SK-N-SH (cell line): ENCODE measurements around the gene ADIPOR2. TPM values are rescaled to one million over a fixed set of nuclear protein-coding genes. Genes with fewer than 3 reads are reported as not detected.

Source experiments
- CTCF ChIA-PET: fragments of 300-600, 350-600 bp; formaldehyde crosslinking; extraction: SDS; loops from one replicate; lab custom pipeline; 2021; lab: Yijun Ruan, JAX
- POLR2A ChIA-PET: fragments of 350-600 bp; sonication (Branson Sonifier 250); formaldehyde crosslinking; extraction: SDS; loops from one replicate; lab custom pipeline; 2020; ENCODE audit warnings: antibody characterized with exemption, inconsistent platforms; lab: Yijun Ruan, JAX
- DNase-seq: peaks from one replicate; pipeline ENCODE4 v3.0.0; 2012
- H2AFZ ChIP-seq: fragments of 200-600 bp; sonication (generic); 2 replicates; pipeline ENCODE4 v1.8.1; 2016; ENCODE audit warnings: antibody characterized with exemption, mild to moderate bottlenecking, low read depth
- H3F3A ChIP-seq: fragments of 200-600 bp; sonication (generic); replicated peaks from 2 replicates; pipeline ENCODE3; 2016; ENCODE audit warnings: antibody characterized with exemption, mild to moderate bottlenecking; ENCODE audit not compliant: insufficient read depth
- H3K27ac ChIP-seq, 2 experiments: fragments of 200-500 bp in 1 of 2; fragments of 200-600 bp in 1 of 2; sonication (Bioruptor generic) in 1 of 2; sonication (generic), shearing (Covaris generic) in 1 of 2; 2 replicates each; pipeline versions ENCODE4 v1.5.1 to v1.6.1; 2014 to 2016; ENCODE audit warnings: low read depth in 2 of 2, inconsistent platforms in 1 of 2, low read length in 1 of 2, mild to moderate bottlenecking in 1 of 2, mixed read lengths in 1 of 2
- H3K27me3 ChIP-seq: fragments of 200-600 bp; sonication (generic), shearing (Covaris generic); 2 replicates; pipeline ENCODE4 v1.6.1; 2016; ENCODE audit warnings: mixed run types; ENCODE audit not compliant: insufficient read depth
- H3K36me3 ChIP-seq, 2 experiments: fragments of 200-500 bp in 1 of 2; fragments of 200-600 bp in 1 of 2; sonication (Bioruptor generic) in 1 of 2; sonication (generic) in 1 of 2; replicated peaks in 1 of 2; 2 replicates each; pipeline versions ENCODE3 to v1.5.1; 2014 to 2016; ENCODE audit warnings: low read length in 1 of 2, mild to moderate bottlenecking in 1 of 2; ENCODE audit not compliant: insufficient read depth in 2 of 2, control insufficient read depth in 1 of 2
- H3K4me1 ChIP-seq, 2 experiments: fragments of 200-500 bp in 1 of 2; fragments of 200-600 bp in 1 of 2; sonication (Bioruptor generic) in 1 of 2; sonication (generic), shearing (Covaris generic) in 1 of 2; 2 replicates each; pipeline versions ENCODE4 v1.5.1 to v1.6.1; 2014 to 2016; ENCODE audit warnings: low read depth in 1 of 2, low read length in 1 of 2, mixed run types in 1 of 2; ENCODE audit not compliant: insufficient read depth in 2 of 2, control insufficient read depth in 1 of 2
- H3K4me2 ChIP-seq: fragments of 200-600 bp; sonication (generic), shearing (Covaris generic); 2 replicates; pipeline ENCODE4 v1.6.1; 2017; ENCODE audit warnings: mixed run types
- H3K4me3 ChIP-seq, 2 experiments: fragments of 200-500 bp in 1 of 2; fragments of 200-600 bp in 1 of 2; sonication (Bioruptor generic) in 1 of 2; sonication (generic), shearing (Covaris generic) in 1 of 2; 2 replicates each; pipeline versions ENCODE4 v1.5.1 to v1.8.1; 2014 to 2016; ENCODE audit warnings: low read depth in 2 of 2, inconsistent platforms in 1 of 2, low read length in 1 of 2, mild to moderate bottlenecking in 1 of 2, mixed read lengths in 1 of 2, moderate library complexity in 1 of 2
- H3K79me2 ChIP-seq: fragments of 200-600 bp; sonication (generic); 2 replicates; pipeline ENCODE4 v1.8.1; 2017; ENCODE audit warnings: mild to moderate bottlenecking; ENCODE audit not compliant: insufficient read depth
- H3K9ac ChIP-seq: fragments of 200-600 bp; sonication (generic); 2 replicates; pipeline ENCODE4 v1.6.1; 2017; ENCODE audit warnings: mixed run types
- H3K9me2 ChIP-seq: fragments of 200-600 bp; sonication (generic); 2 replicates; pipeline ENCODE4 v1.6.1; 2017; ENCODE audit warnings: mixed run types
- H3K9me3 ChIP-seq: fragments of 200-600 bp; sonication (generic); 2 replicates; pipeline ENCODE4 v1.6.1; 2017; ENCODE audit warnings: mixed run types, mild to moderate bottlenecking, moderate library complexity
- H4K20me1 ChIP-seq: fragments of 200-600 bp; sonication (generic); 2 replicates; pipeline ENCODE4 v1.6.1; 2017; ENCODE audit warnings: mild to moderate bottlenecking, mixed run types; ENCODE audit not compliant: insufficient read depth
- CHD2 ChIP-seq: fragments of 150-350 bp; IDR thresholded peaks from 2 replicates; pipeline ENCODE4 v1.6.1; 2018; ENCODE audit warnings: low read length; ENCODE audit not compliant: partially characterized antibody
- EP300 ChIP-seq, 2 experiments: IDR thresholded peaks; 2 replicates each; pipeline versions ENCODE4 v1.4.0 to v1.6.1; 2012; ENCODE audit warnings: borderline replicate concordance in 1 of 2, low read depth in 1 of 2, low read length in 1 of 2
- FOSL2 ChIP-seq: IDR thresholded peaks from 2 replicates; pipeline ENCODE4 v1.4.0; 2012; ENCODE audit warnings: low read depth, mild to moderate bottlenecking, moderate library complexity, borderline replicate concordance
- GATA2 ChIP-seq: sonication (generic); formaldehyde crosslinking; IDR thresholded peaks from 2 replicates; pipeline ENCODE4 v1.5.0; 2020; ENCODE audit warnings: mild to moderate bottlenecking, missing genetic modification reagents
- JUND ChIP-seq: IDR thresholded peaks from 2 replicates; pipeline ENCODE4 v1.4.0; 2012
- NRF1 ChIP-seq: IDR thresholded peaks from 2 replicates; pipeline ENCODE4 v1.6.1; 2012; ENCODE audit warnings: low read depth, mild to moderate bottlenecking, low read length
- RAD21 ChIP-seq: IDR thresholded peaks from 2 replicates; pipeline ENCODE4 v1.6.1; 2012; ENCODE audit warnings: mild to moderate bottlenecking, low read length
- RCOR1 ChIP-seq: fragments of 150-350 bp; IDR thresholded peaks from 2 replicates; pipeline ENCODE4 v1.6.1; 2017; ENCODE audit warnings: antibody characterized with exemption, low read length
- SIN3A ChIP-seq: IDR thresholded peaks from 2 replicates; pipeline ENCODE4 v1.6.1; 2012; ENCODE audit warnings: low read depth, mild to moderate bottlenecking, low read length, moderate library complexity, borderline replicate concordance
- SMC3 ChIP-seq: IDR thresholded peaks from 2 replicates; pipeline ENCODE4 v1.6.1; 2012; ENCODE audit warnings: low read depth, low read length, improper control_type of control experiment
- TAF1 ChIP-seq: IDR thresholded peaks from 2 replicates; pipeline ENCODE4 v1.6.1; 2012; ENCODE audit warnings: low read depth, mild to moderate bottlenecking, low read length, moderate library complexity, borderline replicate concordance
- YY1 ChIP-seq: IDR thresholded peaks from 2 replicates; pipeline ENCODE4 v1.4.0; 2012; ENCODE audit warnings: low read depth, mild to moderate bottlenecking
- WGBS: methylation state at CpG from one replicate; pipeline ENCODE4 v1.1.6; 2017; ENCODE audit warnings: low lambda C conversion rate; 5-methylcytosine and 5-hydroxymethylcytosine counted together
- polyA plus RNA-seq, 3 experiments: library from polyadenylated mRNA; depleted of rRNA; stranded (reverse); fragments of >200 nt; gene quantifications; 2 replicates each; pipeline ENCODE4 v1.2.3, GENCODE V29; 2012
- TF ChIP-seq, protein P1 (sequence below): IDR thresholded peaks from 2 replicates; pipeline ENCODE4; 2012
- TF ChIP-seq, protein P2 (sequence below): fragments of 200-600 bp; sonication (generic); IDR thresholded peaks from 2 replicates; pipeline ENCODE4 v1.6.1; 2017; ENCODE audit warnings: antibody characterized with exemption, mild to moderate bottlenecking, moderate library complexity
- TF ChIP-seq, protein P3 (sequence below): IDR thresholded peaks from 2 replicates; pipeline ENCODE4 v1.6.1; 2012; ENCODE audit warnings: mild to moderate bottlenecking, low read depth, low read length, moderate library complexity

Gene ADIPOR2
- polyA plus RNA-seq, 1 of the 3 experiments (the other 2 are of a cell fraction), result 17.1 TPM

DNA sequence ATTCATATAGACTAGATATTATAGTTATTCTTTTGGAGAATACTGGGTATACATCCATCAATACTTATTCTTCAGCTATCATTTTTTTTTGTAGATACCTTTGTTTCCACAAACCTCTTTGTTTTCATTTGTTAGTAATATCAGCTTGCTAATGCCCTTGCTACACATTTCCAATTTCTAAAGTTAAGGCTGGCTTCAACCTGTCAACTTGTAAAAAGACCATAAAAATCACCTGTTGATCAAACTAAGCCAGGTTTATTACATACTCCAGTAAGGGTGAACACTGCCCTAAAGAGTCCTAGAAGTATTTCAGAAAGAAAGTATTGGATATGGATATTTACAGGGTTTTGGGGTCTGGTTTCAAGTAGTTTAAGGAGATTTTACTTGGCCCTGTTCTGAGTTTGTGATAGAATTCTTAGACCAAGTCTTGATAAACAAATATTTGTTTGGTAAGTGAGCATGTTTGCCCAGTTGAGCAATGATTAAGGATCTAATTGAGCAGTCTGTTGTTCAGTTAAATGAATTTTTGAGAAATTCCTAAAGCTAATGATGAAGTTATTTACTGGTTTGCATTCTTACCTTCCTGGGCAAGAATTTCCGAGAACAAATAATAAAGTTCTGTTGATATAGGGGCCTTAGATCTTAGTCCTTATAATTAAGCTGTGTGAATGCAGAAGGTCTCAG, 76.7 kb downstream of the ADIPOR2 start:
- H3K9me2 ChIP-seq, result no peaks in the 10 kb centered on the region
- CTCF ChIA-PET, result interaction anchor here (1.0 to 3.8 kb wide), 5 partner anchors 9 to 172 kb away, joined by 3 to 17 read pairs (median 5); no protein-coding TSS in a partner anchor
- TF ChIP-seq GATA2 (CRISPR knock-in tag) (no peak), RCOR1 (no peak), CHD2 (no peak), NRF1 (no peak), SIN3A (no peak), SMC3 (no peak)
- TF ChIP-seq, protein P1, sequence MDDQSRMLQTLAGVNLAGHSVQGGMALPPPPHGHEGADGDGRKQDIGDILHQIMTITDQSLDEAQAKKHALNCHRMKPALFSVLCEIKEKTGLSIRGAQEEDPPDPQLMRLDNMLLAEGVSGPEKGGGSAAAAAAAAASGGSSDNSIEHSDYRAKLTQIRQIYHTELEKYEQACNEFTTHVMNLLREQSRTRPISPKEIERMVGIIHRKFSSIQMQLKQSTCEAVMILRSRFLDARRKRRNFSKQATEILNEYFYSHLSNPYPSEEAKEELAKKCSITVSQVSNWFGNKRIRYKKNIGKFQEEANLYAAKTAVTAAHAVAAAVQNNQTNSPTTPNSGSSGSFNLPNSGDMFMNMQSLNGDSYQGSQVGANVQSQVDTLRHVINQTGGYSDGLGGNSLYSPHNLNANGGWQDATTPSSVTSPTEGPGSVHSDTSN, result no peak

GRCh38 chr12:1768615-1769014, 77.7 kb downstream of the ADIPOR2 start:
- peaks cover 0 to 1% of the 10 kb centered on the region in 2 experiments; a peak in 2 of 4 replicates for H3K4me1 ChIP-seq
- no peak overlapping the region for H3K4me2 ChIP-seq
- no peaks in the 10 kb centered on the region for H3K27me3 ChIP-seq
- H3K4me3 ChIP-seq, result no peak overlapping the region
- no peaks in the 10 kb centered on the region for H3F3A ChIP-seq
- TF ChIP-seq YY1, result no peak
- TF ChIP-seq RAD21, result no peak
- TF ChIP-seq, protein P2, sequence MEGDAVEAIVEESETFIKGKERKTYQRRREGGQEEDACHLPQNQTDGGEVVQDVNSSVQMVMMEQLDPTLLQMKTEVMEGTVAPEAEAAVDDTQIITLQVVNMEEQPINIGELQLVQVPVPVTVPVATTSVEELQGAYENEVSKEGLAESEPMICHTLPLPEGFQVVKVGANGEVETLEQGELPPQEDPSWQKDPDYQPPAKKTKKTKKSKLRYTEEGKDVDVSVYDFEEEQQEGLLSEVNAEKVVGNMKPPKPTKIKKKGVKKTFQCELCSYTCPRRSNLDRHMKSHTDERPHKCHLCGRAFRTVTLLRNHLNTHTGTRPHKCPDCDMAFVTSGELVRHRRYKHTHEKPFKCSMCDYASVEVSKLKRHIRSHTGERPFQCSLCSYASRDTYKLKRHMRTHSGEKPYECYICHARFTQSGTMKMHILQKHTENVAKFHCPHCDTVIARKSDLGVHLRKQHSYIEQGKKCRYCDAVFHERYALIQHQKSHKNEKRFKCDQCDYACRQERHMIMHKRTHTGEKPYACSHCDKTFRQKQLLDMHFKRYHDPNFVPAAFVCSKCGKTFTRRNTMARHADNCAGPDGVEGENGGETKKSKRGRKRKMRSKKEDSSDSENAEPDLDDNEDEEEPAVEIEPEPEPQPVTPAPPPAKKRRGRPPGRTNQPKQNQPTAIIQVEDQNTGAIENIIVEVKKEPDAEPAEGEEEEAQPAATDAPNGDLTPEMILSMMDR, result no peak
- TF ChIP-seq TAF1, result no peak
- TF ChIP-seq, protein P3, sequence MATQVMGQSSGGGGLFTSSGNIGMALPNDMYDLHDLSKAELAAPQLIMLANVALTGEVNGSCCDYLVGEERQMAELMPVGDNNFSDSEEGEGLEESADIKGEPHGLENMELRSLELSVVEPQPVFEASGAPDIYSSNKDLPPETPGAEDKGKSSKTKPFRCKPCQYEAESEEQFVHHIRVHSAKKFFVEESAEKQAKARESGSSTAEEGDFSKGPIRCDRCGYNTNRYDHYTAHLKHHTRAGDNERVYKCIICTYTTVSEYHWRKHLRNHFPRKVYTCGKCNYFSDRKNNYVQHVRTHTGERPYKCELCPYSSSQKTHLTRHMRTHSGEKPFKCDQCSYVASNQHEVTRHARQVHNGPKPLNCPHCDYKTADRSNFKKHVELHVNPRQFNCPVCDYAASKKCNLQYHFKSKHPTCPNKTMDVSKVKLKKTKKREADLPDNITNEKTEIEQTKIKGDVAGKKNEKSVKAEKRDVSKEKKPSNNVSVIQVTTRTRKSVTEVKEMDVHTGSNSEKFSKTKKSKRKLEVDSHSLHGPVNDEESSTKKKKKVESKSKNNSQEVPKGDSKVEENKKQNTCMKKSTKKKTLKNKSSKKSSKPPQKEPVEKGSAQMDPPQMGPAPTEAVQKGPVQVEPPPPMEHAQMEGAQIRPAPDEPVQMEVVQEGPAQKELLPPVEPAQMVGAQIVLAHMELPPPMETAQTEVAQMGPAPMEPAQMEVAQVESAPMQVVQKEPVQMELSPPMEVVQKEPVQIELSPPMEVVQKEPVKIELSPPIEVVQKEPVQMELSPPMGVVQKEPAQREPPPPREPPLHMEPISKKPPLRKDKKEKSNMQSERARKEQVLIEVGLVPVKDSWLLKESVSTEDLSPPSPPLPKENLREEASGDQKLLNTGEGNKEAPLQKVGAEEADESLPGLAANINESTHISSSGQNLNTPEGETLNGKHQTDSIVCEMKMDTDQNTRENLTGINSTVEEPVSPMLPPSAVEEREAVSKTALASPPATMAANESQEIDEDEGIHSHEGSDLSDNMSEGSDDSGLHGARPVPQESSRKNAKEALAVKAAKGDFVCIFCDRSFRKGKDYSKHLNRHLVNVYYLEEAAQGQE, result no peak
- TF ChIP-seq SMC3, result no peak
- TF ChIP-seq JUND, result no peak
- no peak for TF ChIP-seq FOSL2
- TF ChIP-seq EP300 (IDR thresholded peaks at IDR 0.05; ENCODE audit: borderline replicate concordance in 1 of 2, low read depth in 1 of 2, low read length in 1 of 2), result no peak
- TF ChIP-seq, all 33 proteins: peak for 0
- WGBS, result 95% methylated on average over 1 of the region's 1 CpG
- ChIA-PET POLR2A (no interaction called here), CTCF (interaction anchor here (1.4 to 1.5 kb wide), 2 partner anchors 8 to 22 kb away, joined by 4 to 5 read pairs; no protein-coding TSS in a partner anchor)
- peaks cover 9 to 12% of the 10 kb centered on the region in 2 experiments for H3K36me3 ChIP-seq
- H2AFZ ChIP-seq, result no peak overlapping the region
- no peak overlapping the region; a peak in 1 of 4 replicates for H3K27ac ChIP-seq
- peaks cover 41% of the 10 kb centered on the region; the same call in 1 of the 2 replicates for H3K79me2 ChIP-seq
- no peaks in the 10 kb centered on the region for H3K9me3 ChIP-seq
- no peak overlapping the region for H3K9ac ChIP-seq
- no peaks in the 10 kb centered on the region for H3K9me2 ChIP-seq
- no peak for DNase-seq
- no peaks in the 10 kb centered on the region for H4K20me1 ChIP-seq

More for the DNA sequence above, 76.7 kb downstream of the ADIPOR2 start:
- WGBS, result 92% methylated on average over 1 of the region's 1 CpG
- Histone ChIP-seq H3K79me2 (peaks cover 34% of the 10 kb centered on the region; the same call in 1 of the 2 replicates), H4K20me1 (no peaks in the 10 kb centered on the region), H3K4me1 (no peaks in the 10 kb centered on the region; a peak in 1 of 4 replicates), H3K4me3 (no peak overlapping the region), H3K4me2 (no peak overlapping the region), H2AFZ (no peak overlapping the region), H3K27me3 (no peaks in the 10 kb centered on the region), H3K9me3 (no peaks in the 10 kb centered on the region), H3F3A (no peaks in the 10 kb centered on the region), H3K27ac (no peak overlapping the region), H3K9ac (no peak overlapping the region), H3K36me3 (peaks cover 4 to 5% of the 10 kb centered on the region in 2 experiments)
- POLR2A ChIA-PET, result no interaction called here
- DNase-seq, result no peak
